Tibial nerve (tissue), 4 donors: ENCODE data around the gene IQCM. TPM values are rescaled to one million over a fixed set of nuclear protein-coding genes. Genes with fewer than 3 reads are reported as not detected.

Experiments
- DNase-seq, 2 donors: peaks; one replicate each; pipeline ENCODE4 v3.0.0-alpha.2; 2019; ENCODE audit warnings: low spot score in 2 of 2
- H3K27ac ChIP-seq, 4 donors: fragments of 200-600 bp; sonication (generic) in 3 of 4; one replicate each; pipeline ENCODE4 v1.5.1; 2017 to 2019; ENCODE audit warnings: mild to moderate bottlenecking in 1 of 4
- H3K27me3 ChIP-seq, 2 donors: fragments of 200-600 bp; sonication (generic) in 1 of 2; one replicate each; pipeline versions ENCODE4 v1.5.1 to v1.6.0; 2017 to 2019
- H3K36me3 ChIP-seq, 3 donors: fragments of 200-600 bp; sonication (generic); one replicate each; pipeline ENCODE4 v1.5.1; 2018 to 2019
- H3K4me1 ChIP-seq, 4 donors: fragments of 200-600 bp; sonication (generic) in 3 of 4; one replicate each; pipeline ENCODE4 v1.5.1; 2017 to 2019
- H3K4me3 ChIP-seq, 4 donors: fragments of 200-600 bp; sonication (generic) in 3 of 4; one replicate each; pipeline ENCODE4 v1.5.1; 2017 to 2019; ENCODE audit warnings: mild to moderate bottlenecking in 1 of 4, moderate library complexity in 1 of 4
- H3K9me3 ChIP-seq, 4 donors: fragments of 200-600 bp; sonication (generic) in 3 of 4; one replicate each; pipeline ENCODE4 v1.5.1; 2017 to 2019
- EP300 ChIP-seq, 2 donors: sonication (generic); formaldehyde crosslinking; IDR thresholded peaks; one replicate each; pipeline ENCODE4 v1.6.1; 2017; ENCODE audit warnings: antibody characterized with exemption in 2 of 2, mild to moderate bottlenecking in 1 of 2
- POLR2A ChIP-seq, 2 donors: fragments of 450-650 bp; IDR thresholded peaks; one replicate each; pipeline ENCODE4 v1.6.1; 2017; ENCODE audit warnings: antibody characterized with exemption in 2 of 2, mild to moderate bottlenecking in 2 of 2, moderate library complexity in 2 of 2
- WGBS, 2 donors: methylation state at CpG; one replicate each; pipeline ENCODE4 v1.1.5; 2018; 5-methylcytosine and 5-hydroxymethylcytosine counted together
- total RNA-seq, 4 donors: library from RNA; depleted of rRNA; stranded (reverse); fragments of >200 nt; gene quantifications; one replicate each; pipeline ENCODE4 v1.1.0, GENCODE V29; 2016
- TF ChIP-seq, protein P1 (sequence below), 5 experiments: fragments of 200-600 bp in 3 of 5; fragments of 450-650 bp in 2 of 5; sonication (generic) in 3 of 5; IDR thresholded peaks; one replicate each; pipeline ENCODE4 v1.5.1; 2016 to 2019; ENCODE audit warnings: antibody characterized with exemption in 5 of 5, mild to moderate bottlenecking in 3 of 5, moderate library complexity in 2 of 5

The IQCM gene
- total RNA-seq, 4 donors from 2014 or later: not detected

DNA sequence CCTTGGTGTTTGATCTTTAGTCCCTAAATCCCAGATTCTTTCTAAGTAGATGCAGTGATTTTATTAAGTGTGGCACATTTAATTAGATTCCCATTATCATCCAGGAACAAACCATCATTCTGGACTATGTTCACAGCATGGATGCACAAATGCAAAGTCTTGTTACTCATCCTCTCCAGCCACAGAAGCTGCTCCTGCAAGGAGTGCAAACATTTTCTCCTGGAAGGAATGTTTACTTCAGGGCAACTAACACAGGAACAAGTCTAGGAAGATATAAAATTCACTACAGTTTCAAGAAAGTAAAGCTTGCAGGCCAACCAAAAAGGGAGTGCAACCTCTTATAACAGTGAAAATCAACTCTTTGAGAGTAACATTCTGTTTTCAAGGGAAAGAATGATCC, 106.0 kb downstream of the IQCM start:
- no peaks in the 10 kb centered on the region for H3K36me3 ChIP-seq
- H3K4me3 ChIP-seq: no peak overlapping the region
- H3K4me1 ChIP-seq: no peaks in the 10 kb centered on the region
- no peak for DNase-seq
- H3K27me3 ChIP-seq: no peaks in the 10 kb centered on the region
- no peaks in the 10 kb centered on the region for H3K9me3 ChIP-seq
- no peak overlapping the region for H3K27ac ChIP-seq
- TF ChIP-seq, protein P1, sequence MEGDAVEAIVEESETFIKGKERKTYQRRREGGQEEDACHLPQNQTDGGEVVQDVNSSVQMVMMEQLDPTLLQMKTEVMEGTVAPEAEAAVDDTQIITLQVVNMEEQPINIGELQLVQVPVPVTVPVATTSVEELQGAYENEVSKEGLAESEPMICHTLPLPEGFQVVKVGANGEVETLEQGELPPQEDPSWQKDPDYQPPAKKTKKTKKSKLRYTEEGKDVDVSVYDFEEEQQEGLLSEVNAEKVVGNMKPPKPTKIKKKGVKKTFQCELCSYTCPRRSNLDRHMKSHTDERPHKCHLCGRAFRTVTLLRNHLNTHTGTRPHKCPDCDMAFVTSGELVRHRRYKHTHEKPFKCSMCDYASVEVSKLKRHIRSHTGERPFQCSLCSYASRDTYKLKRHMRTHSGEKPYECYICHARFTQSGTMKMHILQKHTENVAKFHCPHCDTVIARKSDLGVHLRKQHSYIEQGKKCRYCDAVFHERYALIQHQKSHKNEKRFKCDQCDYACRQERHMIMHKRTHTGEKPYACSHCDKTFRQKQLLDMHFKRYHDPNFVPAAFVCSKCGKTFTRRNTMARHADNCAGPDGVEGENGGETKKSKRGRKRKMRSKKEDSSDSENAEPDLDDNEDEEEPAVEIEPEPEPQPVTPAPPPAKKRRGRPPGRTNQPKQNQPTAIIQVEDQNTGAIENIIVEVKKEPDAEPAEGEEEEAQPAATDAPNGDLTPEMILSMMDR (IDR thresholded peaks at IDR 0.05): no peak
- TF ChIP-seq POLR2A (IDR thresholded peaks at IDR 0.05): no peak
- TF ChIP-seq EP300 (IDR thresholded peaks at IDR 0.05): no peak

DNA sequence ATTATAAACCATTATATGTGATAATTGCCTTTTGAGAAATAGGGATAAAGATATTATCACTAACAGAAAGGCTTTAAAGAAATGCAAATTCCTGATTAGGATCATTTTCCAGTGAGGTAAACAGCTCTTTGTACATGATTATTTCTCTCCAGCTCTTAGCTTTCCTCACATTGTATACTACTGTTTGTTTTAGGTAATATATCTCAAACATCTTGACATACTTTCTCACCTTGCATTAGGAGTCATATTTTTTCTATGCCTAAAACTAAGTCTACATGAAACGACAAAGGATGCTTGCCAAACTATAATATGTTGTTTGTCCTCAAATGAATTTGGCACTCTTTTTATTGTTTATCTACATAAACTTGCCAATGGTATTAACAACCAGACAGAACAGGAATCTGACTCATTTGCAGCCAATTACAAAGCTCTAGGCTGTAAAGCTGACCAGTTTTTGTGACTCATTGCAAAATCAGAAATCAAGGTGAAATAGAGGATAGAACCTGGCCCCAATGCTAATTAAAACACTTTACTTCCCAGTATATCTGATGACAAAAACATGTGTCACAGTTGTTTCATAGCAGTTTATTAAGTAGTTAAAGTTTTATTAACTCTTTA, 107.0 kb downstream of the IQCM start:
- 41 to 58% methylated on average over 1 of the region's 1 CpG for WGBS, 2 donors
- no peak for TF ChIP-seq EP300 (IDR thresholded peaks at IDR 0.05)
- TF ChIP-seq, protein P1 (IDR thresholded peaks at IDR 0.05): no peak
- TF ChIP-seq POLR2A (IDR thresholded peaks at IDR 0.05): no peak
- no peak overlapping the region for H3K4me3 ChIP-seq
- H3K4me1 ChIP-seq: no peaks in the 10 kb centered on the region
- no peak for DNase-seq
- H3K27me3 ChIP-seq: no peaks in the 10 kb centered on the region
- no peaks in the 10 kb centered on the region for H3K36me3 ChIP-seq
- H3K9me3 ChIP-seq: peaks cover 0 to 4% (median 0%) of the 10 kb centered on the region in 4 donors
- H3K27ac ChIP-seq: no peak overlapping the region

DNA sequence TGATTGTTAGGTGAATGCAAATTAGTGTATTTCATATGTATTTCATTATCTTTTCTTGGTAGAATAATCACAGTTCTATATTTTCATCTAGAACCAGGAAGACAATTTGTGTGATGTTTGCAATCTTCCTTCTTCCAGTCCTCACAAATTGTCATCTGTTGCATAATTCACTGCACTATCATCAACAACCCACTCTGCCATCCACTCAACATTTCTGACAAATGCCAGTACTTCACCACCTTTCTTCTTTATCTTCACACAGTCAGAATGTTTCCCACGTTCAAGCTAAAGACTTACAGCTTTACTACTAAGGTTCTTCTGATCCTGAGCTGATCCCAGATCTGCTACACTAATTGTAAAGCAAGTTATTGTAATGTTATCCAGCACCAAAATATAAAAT, 107.8 kb downstream of the IQCM start:
- no peak for DNase-seq
- TF ChIP-seq POLR2A (IDR thresholded peaks at IDR 0.05): no peak
- TF ChIP-seq, protein P1 (IDR thresholded peaks at IDR 0.05): no peak
- TF ChIP-seq EP300 (IDR thresholded peaks at IDR 0.05): no peak
- Histone ChIP-seq H3K4me1 (no peaks in the 10 kb centered on the region), H3K27me3 (no peaks in the 10 kb centered on the region), H3K4me3 (no peak overlapping the region), H3K9me3 (peaks cover 0 to 4% (median 0%) of the 10 kb centered on the region in 4 donors), H3K36me3 (no peaks in the 10 kb centered on the region), H3K27ac (no peak overlapping the region)
- 63 to 67% methylated on average over 1 of the region's 1 CpG for WGBS, 2 donors

DNA sequence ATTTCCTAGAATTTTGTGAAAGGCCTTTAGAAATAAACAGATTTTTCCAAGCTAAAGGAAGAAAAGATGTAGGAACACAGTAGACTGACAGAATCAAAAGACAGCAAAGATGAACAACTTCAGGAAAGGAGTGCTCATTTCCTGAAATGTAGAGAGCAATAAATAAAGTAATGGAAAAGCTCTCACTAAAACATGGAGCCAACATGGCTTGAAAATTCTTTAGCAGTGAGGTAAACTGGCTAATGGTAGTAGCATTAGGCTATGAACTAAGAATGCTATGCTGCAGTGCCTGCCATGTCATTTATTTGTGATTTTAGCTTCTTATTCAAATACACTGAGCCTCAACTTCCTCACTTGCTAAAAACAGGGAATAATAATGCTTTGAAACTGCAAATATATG, 108.7 kb downstream of the IQCM start:
- Histone ChIP-seq H3K9me3 (peaks cover 0 to 4% (median 0%) of the 10 kb centered on the region in 4 donors), H3K4me3 (no peak overlapping the region), H3K4me1 (no peaks in the 10 kb centered on the region), H3K27ac (no peak overlapping the region), H3K27me3 (no peaks in the 10 kb centered on the region), H3K36me3 (no peaks in the 10 kb centered on the region)
- TF ChIP-seq POLR2A (IDR thresholded peaks at IDR 0.05): no peak
- no peak for TF ChIP-seq EP300 (IDR thresholded peaks at IDR 0.05)
- TF ChIP-seq, protein P1 (IDR thresholded peaks at IDR 0.05): no peak
- no peak for DNase-seq

DNA sequence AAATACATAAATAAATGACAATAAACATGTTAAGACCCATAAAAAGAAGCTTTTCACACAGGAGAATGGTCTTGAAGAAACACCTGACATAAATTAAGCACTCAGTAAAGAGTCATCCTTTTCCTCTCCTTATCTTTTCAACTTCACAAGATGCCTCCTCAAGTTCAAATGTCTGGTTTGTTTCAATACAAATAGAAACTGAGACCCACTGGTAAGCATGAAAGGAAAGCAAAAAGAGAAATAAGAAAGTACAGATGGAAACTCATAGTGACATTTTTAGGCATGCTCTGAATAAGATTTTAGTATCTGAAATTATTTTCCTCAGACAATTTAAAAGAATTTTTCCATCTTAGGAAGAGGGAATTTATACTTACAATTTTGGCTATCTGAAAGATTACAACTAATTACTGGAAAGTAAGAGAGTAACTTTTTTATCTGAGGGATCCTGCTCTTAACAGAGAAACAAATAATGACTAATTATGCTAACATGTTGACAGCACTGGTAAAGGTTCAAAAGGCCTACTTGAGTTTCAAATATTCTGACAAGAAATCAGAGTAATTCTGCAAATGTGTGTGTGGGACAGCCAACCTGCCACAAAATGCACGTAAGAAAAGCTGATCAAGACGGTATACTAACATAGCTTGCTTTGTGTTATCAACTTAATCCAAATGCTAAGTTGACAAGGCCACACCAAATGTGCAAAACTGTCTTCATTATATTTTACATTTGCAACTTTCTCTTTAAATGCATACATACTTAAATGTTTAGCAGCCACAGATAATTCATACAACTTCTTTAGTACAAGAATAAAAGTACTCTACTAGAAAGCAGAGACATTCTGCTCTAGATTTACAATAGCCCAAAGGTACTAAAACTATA, 113.0 kb downstream of the IQCM start:
- DNase-seq: no peak
- Histone ChIP-seq H3K4me1 (no peaks in the 10 kb centered on the region), H3K27me3 (no peaks in the 10 kb centered on the region), H3K36me3 (no peaks in the 10 kb centered on the region), H3K9me3 (peaks cover 0 to 4% (median 0%) of the 10 kb centered on the region in 4 donors), H3K4me3 (no peak overlapping the region), H3K27ac (no peak overlapping the region)
- WGBS, 2 donors: 88 to 90% methylated on average over 2 of the region's 2 CpGs
- TF ChIP-seq, protein P1 (IDR thresholded peaks at IDR 0.05): no peak
- no peak for TF ChIP-seq POLR2A (IDR thresholded peaks at IDR 0.05)
- no peak for TF ChIP-seq EP300 (IDR thresholded peaks at IDR 0.05)
